DND-41 (cell line): ENCODE measurements around the gene B4GALNT1.
"Not testable (repeated sequence)": the region's sequence is repeated elsewhere in the genome, so short reads cannot be mapped to it uniquely, and the experiment has no call there.

Experiments
- CTCF ChIP-seq: IDR thresholded peaks from 2 replicates; pipeline ENCODE4 v1.5.1; 2012; ENCODE audit warnings: borderline replicate concordance, low read length, moderate library complexity, mild to moderate bottlenecking; ENCODE audit not compliant: poor library complexity, severe bottlenecking; ENCODE audit errors: extremely low read depth
- EZH2 ChIP-seq: IDR thresholded peaks from 3 replicates; pipeline ENCODE4 v1.6.1; 2012; ENCODE audit warnings: borderline replicate concordance, low read depth, mild to moderate bottlenecking, moderate library complexity, low read length, inconsistent platforms; ENCODE audit not compliant: severe bottlenecking

GRCh38 chr12:57646659-57647049, 13.7 kb upstream of the B4GALNT1 start:
- not testable (repeated sequence) for TF ChIP-seq CTCF, EZH2
